Progenitor cell of endocrine pancreas (in vitro differentiated cells): ENCODE measurements around the gene HMCN2. TPM values are rescaled to one million over a fixed set of nuclear protein-coding genes. Genes with fewer than 3 reads are reported as not detected.

ENCODE experiments used
- DNase-seq: peaks from one replicate; pipeline ENCODE4 v3.0.0; 2021; ENCODE audit warnings: low spot score; ENCODE audit not compliant: unreplicated experiment
- H3K27ac Mint-ChIP-seq: 2 replicates; pipeline ENCODE4 v1.8.0; 2021; ENCODE audit warnings: mild to moderate bottlenecking, moderate library complexity, mixed read lengths
- H3K27me3 Mint-ChIP-seq: 2 replicates; pipeline ENCODE4 v1.8.0; 2021; ENCODE audit warnings: mixed read lengths
- H3K36me3 Mint-ChIP-seq: 2 replicates; pipeline ENCODE4 v1.8.0; 2022; ENCODE audit warnings: mixed read lengths; ENCODE audit not compliant: insufficient read depth
- H3K4me1 Mint-ChIP-seq: 2 replicates; pipeline ENCODE4 v1.8.0; 2021; ENCODE audit warnings: low read depth, mixed read lengths
- H3K4me3 Mint-ChIP-seq: 2 replicates; pipeline ENCODE4 v1.8.0; 2021; ENCODE audit warnings: low read depth, mild to moderate bottlenecking, moderate library complexity, mixed read lengths
- H3K9me3 Mint-ChIP-seq: 2 replicates; pipeline ENCODE4 v1.8.0; 2021; ENCODE audit warnings: low read depth, mixed read lengths
- CTCF ChIP-seq: fragments of 200-600 bp; sonication (generic); IDR thresholded peaks from one replicate; pipeline ENCODE4 v1.5.0; 2021; ENCODE audit warnings: antibody characterized with exemption, mild to moderate bottlenecking; ENCODE audit not compliant: unreplicated experiment
- total RNA-seq: library from RNA; stranded (reverse); gene quantifications from 2 replicates; pipeline ENCODE4 v1.2.1, GENCODE V29; 2021

HMCN2 gene
- total RNA-seq, 1 donor from 2014 or later, result 0.26 TPM

- Mint-ChIP-seq H3K27me3 (peaks cover 4% of the 10 kb centered on the region), H3K27ac (no peak overlapping the region), H3K36me3 (no peaks in the 10 kb centered on the region), H3K4me1 (peaks cover 4% of the 10 kb centered on the region), H3K9me3 (no peaks in the 10 kb centered on the region), H3K4me3 (no peak overlapping the region)
- DNase-seq, result no peak
- TF ChIP-seq CTCF, result no peak
Observed at GRCh38 chr9:130387905-130388304, 122.3 kb downstream of the HMCN2 start.

- no peak for TF ChIP-seq CTCF
- no peak overlapping the region for H3K4me3 Mint-ChIP-seq
- H3K4me1 Mint-ChIP-seq, result peaks cover 4% of the 10 kb centered on the region
- H3K27me3 Mint-ChIP-seq, result peaks cover 4% of the 10 kb centered on the region
- no peaks in the 10 kb centered on the region for H3K36me3 Mint-ChIP-seq
- no peak overlapping the region for H3K27ac Mint-ChIP-seq
- no peak for DNase-seq
- no peaks in the 10 kb centered on the region for H3K9me3 Mint-ChIP-seq
Observed at GRCh38 chr9:130390390-130390789, 124.8 kb downstream of the HMCN2 start.

- DNase-seq, result no peak
- H3K36me3 Mint-ChIP-seq, result no peaks in the 10 kb centered on the region
- H3K9me3 Mint-ChIP-seq, result no peaks in the 10 kb centered on the region
- peaks cover 4% of the 10 kb centered on the region for H3K27me3 Mint-ChIP-seq
- no peak overlapping the region for H3K27ac Mint-ChIP-seq
- H3K4me1 Mint-ChIP-seq, result peaks cover 4% of the 10 kb centered on the region
- TF ChIP-seq CTCF, result no peak
- H3K4me3 Mint-ChIP-seq, result no peak overlapping the region
Observed at GRCh38 chr9:130390986-130391385, 125.4 kb downstream of the HMCN2 start.

- no peak for DNase-seq
- Mint-ChIP-seq H3K4me3 (no peak overlapping the region), H3K9me3 (no peaks in the 10 kb centered on the region), H3K36me3 (no peaks in the 10 kb centered on the region), H3K27me3 (peaks cover 4% of the 10 kb centered on the region), H3K27ac (no peak overlapping the region), H3K4me1 (peaks cover 4% of the 10 kb centered on the region)
- TF ChIP-seq CTCF, result no peak
Observed at GRCh38 chr9:130391866-130392265, 126.3 kb downstream of the HMCN2 start.

- no peak overlapping the region for H3K27ac Mint-ChIP-seq
- peaks cover 4% of the 10 kb centered on the region for H3K4me1 Mint-ChIP-seq
- H3K4me3 Mint-ChIP-seq, result no peak overlapping the region
- no peak for TF ChIP-seq CTCF
- DNase-seq, result no peak
- no peaks in the 10 kb centered on the region for H3K9me3 Mint-ChIP-seq
- no peaks in the 10 kb centered on the region for H3K27me3 Mint-ChIP-seq
- no peaks in the 10 kb centered on the region for H3K36me3 Mint-ChIP-seq
Observed at GRCh38 chr9:130393681-130394071, 128.1 kb downstream of the HMCN2 start.
